HG03575 (cell line): Measurements from ENCODE around the gene ZMIZ1.

ENCODE experiments used
- ATAC-seq: cut with Tn5 transposase; IDR thresholded peaks from one replicate; pipeline ENCODE4 v1.9.1; 2021; ENCODE audit not compliant: unreplicated experiment, insufficient number of reproducible peaks, low FRiP score; ENCODE audit errors: extremely low read depth

Gene ZMIZ1

GRCh38 chr10:79355420-79356017 is 286.8 kb downstream of the ZMIZ1 start:
- no peak for ATAC-seq

DNA sequence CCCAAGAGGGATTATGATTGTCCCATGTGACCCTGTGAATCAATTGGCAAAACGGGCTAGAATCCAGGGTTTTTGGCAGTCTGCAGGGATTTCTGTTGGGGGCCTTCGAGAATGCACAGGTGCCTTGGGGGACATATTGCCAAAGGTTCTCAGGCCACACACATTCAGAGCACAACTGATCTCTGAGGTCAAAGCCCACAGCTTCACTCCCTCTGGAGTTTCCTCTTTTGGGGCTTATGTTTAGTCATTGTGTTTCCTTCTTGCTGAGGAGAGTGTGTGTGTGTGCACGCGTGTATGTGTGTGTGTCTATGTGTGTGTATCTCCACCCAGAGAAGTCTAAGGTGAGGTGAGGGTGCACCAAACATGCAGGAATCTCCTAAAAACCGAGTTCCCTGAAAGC is 287.3 kb downstream of the ZMIZ1 start:
- ATAC-seq = no peak

- ATAC-seq = no peak
Observed at GRCh38 chr10:79357180-79357579, 288.4 kb downstream of the ZMIZ1 start.

GRCh38 chr10:79358811-79359210 is 290.0 kb downstream of the ZMIZ1 start:
- ATAC-seq = no peak

DNA sequence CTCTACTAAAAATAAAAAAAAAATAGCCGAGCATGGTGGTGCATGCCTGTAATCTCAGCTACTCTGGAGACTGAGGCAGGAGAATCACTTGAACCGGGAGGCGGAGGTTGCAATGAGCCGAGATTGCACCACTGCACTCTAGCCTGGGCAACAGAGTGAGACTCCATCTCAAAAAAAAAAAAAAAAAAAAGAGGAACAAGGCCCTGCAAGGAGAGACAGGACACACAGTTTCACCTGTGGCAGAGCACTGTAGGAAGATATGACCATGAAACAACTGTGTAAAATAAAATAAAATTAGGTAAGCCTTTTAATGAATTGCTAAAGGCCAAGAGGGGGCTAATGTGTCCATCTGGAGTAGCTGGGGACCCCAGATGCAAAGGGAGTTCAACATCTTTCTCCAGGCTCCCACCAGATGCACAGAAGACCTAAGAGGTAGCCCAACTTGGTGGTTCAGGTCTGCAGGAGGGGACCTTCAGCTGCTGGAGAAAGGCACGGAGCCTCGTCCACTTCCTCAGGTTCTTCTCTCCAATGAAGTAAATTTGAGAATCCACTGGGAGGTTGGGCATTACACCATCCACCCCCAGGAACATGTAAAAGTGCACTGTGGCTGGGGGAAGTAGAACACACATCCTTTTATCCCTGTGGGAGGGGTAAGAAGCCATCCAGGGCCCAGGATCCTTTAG is 291.2 kb downstream of the ZMIZ1 start:
- ATAC-seq = no peak

DNA sequence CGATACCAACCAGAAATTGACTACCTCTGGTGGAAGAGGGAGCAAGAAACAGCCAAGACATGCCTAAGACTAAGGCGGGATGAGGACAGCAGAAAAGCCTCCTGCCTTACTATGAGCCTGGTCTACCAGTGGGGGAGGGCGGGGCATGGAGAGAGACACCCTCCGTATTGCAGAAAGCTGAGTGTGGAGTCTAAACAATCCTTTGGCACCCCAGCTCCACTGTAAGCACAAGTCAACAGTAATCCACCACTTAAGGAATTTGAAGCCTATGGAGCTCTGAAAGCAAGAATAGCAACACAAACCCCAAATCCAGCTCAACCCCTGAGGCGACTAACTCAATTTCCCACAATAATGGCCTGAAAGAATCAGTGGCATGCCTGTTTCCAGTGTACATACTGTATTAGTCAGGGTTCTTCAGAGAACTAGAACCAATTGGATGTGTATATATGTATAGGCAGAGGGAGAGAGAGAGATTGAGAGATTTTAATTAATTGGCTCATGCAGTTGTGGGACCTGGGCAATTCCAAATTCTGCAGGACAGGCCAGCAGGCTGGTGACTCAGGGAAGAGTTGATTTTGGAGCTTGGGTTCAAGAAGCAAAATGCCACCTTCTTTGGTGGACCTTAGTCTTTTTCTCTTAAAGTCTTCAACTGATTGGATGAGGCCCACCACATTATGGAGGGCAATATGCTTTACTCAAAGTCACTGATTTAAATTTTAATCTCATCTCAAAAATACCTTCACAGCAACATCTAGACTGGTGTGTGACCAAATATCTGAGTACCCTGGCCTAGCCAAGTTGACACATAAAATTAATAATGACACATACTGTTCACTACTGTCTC is 292.0 kb downstream of the ZMIZ1 start:
- ATAC-seq = no peak

DNA sequence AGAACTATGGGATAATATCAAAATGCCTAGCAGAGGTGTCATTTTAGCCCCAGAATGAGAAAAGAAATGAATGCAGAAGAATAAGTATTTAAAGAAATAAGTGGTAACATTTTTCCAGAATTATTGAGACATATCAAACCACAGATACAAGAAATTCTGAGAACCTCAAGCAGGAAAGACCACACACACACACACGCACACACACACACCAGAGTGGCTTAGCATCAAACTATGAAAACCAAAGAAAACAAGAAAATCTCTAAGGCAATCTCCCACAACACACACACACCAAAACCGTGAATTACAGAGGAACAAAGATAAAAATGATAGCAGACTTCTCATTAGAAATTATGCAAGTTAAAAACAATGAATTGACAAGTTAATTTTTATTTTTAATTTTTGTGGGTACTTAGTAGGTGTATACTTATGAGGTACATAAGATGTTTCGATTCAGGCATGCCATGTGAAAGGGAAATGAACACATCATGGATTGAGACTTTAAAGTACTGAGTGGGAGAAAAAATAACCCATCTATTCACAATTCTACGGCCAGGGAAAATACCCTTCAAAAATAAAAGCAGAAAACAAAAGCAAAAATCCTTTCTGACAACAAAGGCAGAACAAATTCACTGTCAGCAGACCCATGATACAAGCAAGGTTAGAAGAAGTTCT is 293.1 kb downstream of the ZMIZ1 start:
- ATAC-seq = no peak
